LoVo (cell line): ENCODE data around the gene MISP3.

Experiments
- DNase-seq: peaks from one replicate; pipeline ENCODE4 v3.0.0-alpha.2; 2016; ENCODE audit warnings: low spot score

MISP3 gene

GRCh38 chr19:14102756-14103155 lies 30.2 kb downstream of the MISP3 start:
- DNase-seq: no peak

GRCh38 chr19:14103310-14103709 lies 30.7 kb downstream of the MISP3 start:
- DNase-seq: no peak

- no peak for DNase-seq
Observed at GRCh38 chr19:14105680-14106079, 33.1 kb downstream of the MISP3 start.

- DNase-seq: no peak
Observed at GRCh38 chr19:14106840-14107239, 34.3 kb downstream of the MISP3 start.

GRCh38 chr19:14107581-14108461 lies 35.2 kb downstream of the MISP3 start:
- DNase-seq: no peak

- no peak for DNase-seq
Observed at GRCh38 chr19:14110650-14111049, 38.1 kb downstream of the MISP3 start.

- no peak for DNase-seq
Observed at GRCh38 chr19:14111486-14111885, 38.9 kb downstream of the MISP3 start.

- no peak for DNase-seq
Observed at GRCh38 chr19:14112051-14112808, 39.6 kb downstream of the MISP3 start.

- no peak for DNase-seq
Observed at GRCh38 chr19:14112809-14113385, 40.3 kb downstream of the MISP3 start.

- no peak for DNase-seq
Observed at GRCh38 chr19:14113762-14114414, 41.3 kb downstream of the MISP3 start.

GRCh38 chr19:14114439-14114838 lies 41.9 kb downstream of the MISP3 start:
- DNase-seq: no peak

GRCh38 chr19:14114854-14115253 lies 42.3 kb downstream of the MISP3 start:
- no peak for DNase-seq

- no peak for DNase-seq
Observed at GRCh38 chr19:14115756-14116155, 43.2 kb downstream of the MISP3 start.

GRCh38 chr19:14116525-14116917 lies 43.9 kb downstream of the MISP3 start:
- DNase-seq: no peak

GRCh38 chr19:14116918-14117578 lies 44.5 kb downstream of the MISP3 start:
- DNase-seq: no peak

GRCh38 chr19:14117668-14118164 lies 45.1 kb downstream of the MISP3 start, which contains the start of gene PRKACA:
TSS of gene PRKACA (minus strand) at chr19:14117762. CDS start at chr19:14117547, 215 bp downstream.
- DNase-seq: peak; percentile 97

GRCh38 chr19:14118165-14119051 lies 45.8 kb downstream of the MISP3 start:
- peak; percentile 9 for DNase-seq

GRCh38 chr19:14119146-14119545 lies 46.6 kb downstream of the MISP3 start:
- DNase-seq: no peak

GRCh38 chr19:14119644-14120496 lies 47.3 kb downstream of the MISP3 start:
- DNase-seq: no peak

GRCh38 chr19:14120497-14120780 lies 47.9 kb downstream of the MISP3 start:
- DNase-seq: no peak
